Measurements from ENCODE around the gene PRR12. TPM values are rescaled to one million over a fixed set of nuclear protein-coding genes. Genes with fewer than 3 reads are reported as not detected.

PRR12 gene
- total and polyA plus RNA-seq, 9 of the 15 experiments (the other 6 are each of a cell fraction or from before 2014, with no cell fraction given): 0.01 to 21.1 (median 0.98) TPM

DNA sequence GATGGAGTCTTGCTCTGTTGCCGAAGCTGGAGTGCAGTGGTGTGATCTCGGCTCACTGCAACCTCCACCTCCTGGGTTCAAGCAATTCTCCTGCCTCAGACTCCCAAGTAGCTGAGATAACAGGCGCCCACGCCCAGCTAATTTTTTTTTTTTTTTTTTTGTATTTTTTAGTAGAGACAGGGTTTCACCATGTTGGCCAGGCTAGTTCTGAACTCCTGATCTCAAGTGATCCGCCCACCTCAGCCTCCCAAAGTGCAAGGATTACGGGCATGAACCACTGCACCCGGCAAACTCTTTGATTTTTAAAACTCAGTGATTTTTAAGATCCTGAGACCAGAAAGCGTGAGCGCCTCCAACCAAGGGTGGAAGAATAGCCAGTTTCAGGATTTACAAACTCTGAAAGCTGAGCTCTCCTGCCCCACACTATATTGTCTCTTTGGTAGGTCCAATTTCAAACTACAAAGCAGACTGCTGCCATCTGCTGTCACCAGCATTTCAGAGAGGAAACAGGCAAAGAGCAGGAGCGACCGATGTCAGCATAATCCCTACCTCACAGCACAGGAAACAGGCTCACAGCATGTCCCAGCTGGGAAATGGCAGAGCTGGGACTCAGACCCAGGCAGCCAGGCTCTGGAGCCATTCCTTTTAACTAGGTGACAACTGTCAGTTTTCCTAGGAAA lies 19.8 kb upstream of the PRR12 start:
- WGBS (ENCODE audit: insufficient coverage, low coverage, missing lambda C conversion rate): 29% methylated on average over 10 of the region's 11 CpGs
- in situ Hi-C loops (cut with MboI) (no loop called here), intact Hi-C loops (cut with micrococcal nuclease) (loop anchor here (1.0 to 5.0 kb wide), 3 partner anchors 24 to 106 kb away; partner anchors contain the start of gene PRMT1)
- H2AFZ ChIP-seq (ENCODE audit: low read depth, low read length): no peak overlapping the region
- ChIA-PET POLR2A (interaction anchor here (0.7 to 2.4 kb wide), 8 partner anchors 9 to 104 kb away, joined by 3 to 23 read pairs (median 4); partner anchors contain the start of genes NOSIP, PRRG2 and RPL13A), CTCF (ENCODE audit: low intra/inter-chr PET ratio) (interaction anchor here (0.8 to 2.3 kb wide), 7 partner anchors 10 to 345 kb away, joined by 4 to 11 read pairs (median 5); no protein-coding TSS in a partner anchor)
- no TSS peak for BruUV-seq (replicated peaks)
- H3K4me1 ChIP-seq (replicated peaks in 1 of 2; ENCODE audit: control insufficient read depth in 2 of 2, insufficient read depth in 2 of 2, low read length in 2 of 2): peaks cover 17 to 21% of the 10 kb centered on the region in 2 experiments
- H3K9ac ChIP-seq (ENCODE audit: insufficient read depth in 1 of 2, low read depth in 2 of 2, low read length in 2 of 2): peak overlapping the region; percentile 12 to 79; a peak in 2 of 4 replicates
- peak overlapping the region; percentile 53; the same call in 2 of the 3 replicates for H3K27ac ChIP-seq (ENCODE audit: extremely low read depth, low read depth, low read length)
- peaks cover 3% of the 10 kb centered on the region for H3K9me1 ChIP-seq (ENCODE audit: control insufficient read depth, insufficient read depth, low read length)
- peaks cover 49% of the 10 kb centered on the region for H3K79me2 ChIP-seq (ENCODE audit: control insufficient read depth, insufficient read depth, low read length)
- peak; percentile 84 for FAIRE-seq
- ATAC-seq: peak; percentile 82
- H3K27me3 ChIP-seq (ENCODE audit: control insufficient read depth in 2 of 2, insufficient read depth in 2 of 2, low read length in 2 of 2): no peaks in the 10 kb centered on the region
- H3K4me2 ChIP-seq (ENCODE audit: insufficient read depth, low read length): no peak overlapping the region; the same call in 1 of the 2 replicates
- no peak overlapping the region for H3K4me3 ChIP-seq
- peaks cover 31% of the 10 kb centered on the region for H3K36me3 ChIP-seq (ENCODE audit: control insufficient read depth, insufficient read depth, low read length)
- peak in 2 of 4 experiments; percentile 27 to 64 for DNase-seq (ENCODE audit: extremely low read depth in 1 of 4, low spot score in 3 of 4)
- peaks cover 3% of the 10 kb centered on the region; the same call in 1 of the 2 replicates for H4K20me1 ChIP-seq (replicated peaks; ENCODE audit: control insufficient read depth, insufficient read depth, low read length)
- no peaks in the 10 kb centered on the region for H3K9me3 ChIP-seq (replicated peaks; ENCODE audit: control insufficient read depth, insufficient read depth, low read depth, low read length)
- TF ChIP-seq, protein P1, sequence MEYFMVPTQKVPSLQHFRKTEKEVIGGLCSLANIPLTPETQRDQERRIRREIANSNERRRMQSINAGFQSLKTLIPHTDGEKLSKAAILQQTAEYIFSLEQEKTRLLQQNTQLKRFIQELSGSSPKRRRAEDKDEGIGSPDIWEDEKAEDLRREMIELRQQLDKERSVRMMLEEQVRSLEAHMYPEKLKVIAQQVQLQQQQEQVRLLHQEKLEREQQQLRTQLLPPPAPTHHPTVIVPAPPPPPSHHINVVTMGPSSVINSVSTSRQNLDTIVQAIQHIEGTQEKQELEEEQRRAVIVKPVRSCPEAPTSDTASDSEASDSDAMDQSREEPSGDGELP (CRISPR knock-in tag; IDR thresholded peaks at IDR 0.05; ENCODE audit: borderline replicate concordance): 0 out of 2 replicates have a peak, but pooled peaks have one; percentile 22
- TF ChIP-seq HDAC2 (IDR thresholded peaks at IDR 0.05) (no peak), ZNF316 (IDR thresholded peaks at IDR 0.05) (peak; percentile 15; the same call in 1 of the 2 replicates), MGA (IDR thresholded peaks at IDR 0.05) (no peak)
- TF ChIP-seq, protein P2, sequence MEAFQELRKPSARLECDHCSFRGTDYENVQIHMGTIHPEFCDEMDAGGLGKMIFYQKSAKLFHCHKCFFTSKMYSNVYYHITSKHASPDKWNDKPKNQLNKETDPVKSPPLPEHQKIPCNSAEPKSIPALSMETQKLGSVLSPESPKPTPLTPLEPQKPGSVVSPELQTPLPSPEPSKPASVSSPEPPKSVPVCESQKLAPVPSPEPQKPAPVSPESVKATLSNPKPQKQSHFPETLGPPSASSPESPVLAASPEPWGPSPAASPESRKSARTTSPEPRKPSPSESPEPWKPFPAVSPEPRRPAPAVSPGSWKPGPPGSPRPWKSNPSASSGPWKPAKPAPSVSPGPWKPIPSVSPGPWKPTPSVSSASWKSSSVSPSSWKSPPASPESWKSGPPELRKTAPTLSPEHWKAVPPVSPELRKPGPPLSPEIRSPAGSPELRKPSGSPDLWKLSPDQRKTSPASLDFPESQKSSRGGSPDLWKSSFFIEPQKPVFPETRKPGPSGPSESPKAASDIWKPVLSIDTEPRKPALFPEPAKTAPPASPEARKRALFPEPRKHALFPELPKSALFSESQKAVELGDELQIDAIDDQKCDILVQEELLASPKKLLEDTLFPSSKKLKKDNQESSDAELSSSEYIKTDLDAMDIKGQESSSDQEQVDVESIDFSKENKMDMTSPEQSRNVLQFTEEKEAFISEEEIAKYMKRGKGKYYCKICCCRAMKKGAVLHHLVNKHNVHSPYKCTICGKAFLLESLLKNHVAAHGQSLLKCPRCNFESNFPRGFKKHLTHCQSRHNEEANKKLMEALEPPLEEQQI (IDR thresholded peaks at IDR 0.05): no peak

Measured in K562 (cell line).